Prostate gland (tissue), 2 donors: ENCODE data around the gene RNU1-1.

Source experiments
- CTCF ChIP-seq, 4 experiments: fragments of 200-600 bp in 2 of 4; fragments of 450-650 bp in 2 of 4; sonication (generic) in 2 of 4; IDR thresholded peaks; 1 replicate in 3 of 4; 2 replicates in 1 of 4; pipeline ENCODE4 v1.5.1; 2016 to 2019; ENCODE audit warnings: antibody characterized with exemption in 4 of 4, mild to moderate bottlenecking in 2 of 4, moderate library complexity in 2 of 4
- POLR2A ChIP-seq: fragments of 450-650 bp; IDR thresholded peaks from one replicate; pipeline ENCODE4 v1.6.1; 2016; ENCODE audit warnings: antibody characterized with exemption, mild to moderate bottlenecking
- POLR2AphosphoS5 ChIP-seq: sonication (generic); formaldehyde crosslinking; IDR thresholded peaks from one replicate; pipeline ENCODE4 v1.6.1; 2017; ENCODE audit warnings: antibody characterized with exemption

- TF ChIP-seq POLR2AphosphoS5 (no peak), CTCF (IDR thresholded peaks at IDR 0.05) (no peak), POLR2A (no peak)
These were observed 22.9 kb downstream of the RNU1-1 start for GRCh38 chr1:16491056-16491675.
